Activated CD4-positive, alpha-beta T cell treated with anti-CD3 and anti-CD28 coated beads for 4 hours (primary cell): ENCODE results near the gene YWHAE.
A peak's percentile ranks its signal among the peaks of the same experiment; 100 is the strongest.
"Not testable (repeated sequence)": the region's sequence is repeated elsewhere in the genome, so short reads cannot be mapped to it uniquely, and the experiment has no call there.

Experiments used
- DNase-seq, 2 donors: peaks; one replicate each; pipeline ENCODE4 v3.0.0-alpha.2; 2020

The YWHAE gene

DNA sequence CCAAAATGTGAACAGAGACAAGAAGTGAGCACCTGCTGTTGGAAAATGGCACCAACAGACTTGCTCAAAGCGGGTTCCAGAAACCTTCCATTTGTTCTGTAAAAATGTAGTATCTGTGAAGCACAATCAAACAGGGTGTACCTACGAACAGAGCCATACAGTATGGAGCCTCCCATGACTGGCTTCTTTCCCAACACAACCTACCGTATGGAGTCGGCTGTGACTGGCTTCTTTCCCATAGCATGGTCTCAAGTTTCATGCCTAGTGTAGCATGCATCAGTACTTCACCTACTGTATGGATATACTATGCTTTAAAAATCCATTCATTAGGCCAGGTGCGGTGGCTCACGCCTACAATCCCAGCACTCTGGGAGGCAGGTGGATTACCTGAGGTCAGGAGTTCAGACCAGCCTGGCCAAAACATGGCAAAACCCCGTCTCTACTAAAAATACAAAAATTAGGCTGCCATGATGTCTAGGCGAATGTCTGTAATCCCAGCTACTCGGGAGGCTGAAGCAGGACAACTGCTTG is 26.2 kb downstream of the YWHAE start:
- DNase-seq, result no peak

DNA sequence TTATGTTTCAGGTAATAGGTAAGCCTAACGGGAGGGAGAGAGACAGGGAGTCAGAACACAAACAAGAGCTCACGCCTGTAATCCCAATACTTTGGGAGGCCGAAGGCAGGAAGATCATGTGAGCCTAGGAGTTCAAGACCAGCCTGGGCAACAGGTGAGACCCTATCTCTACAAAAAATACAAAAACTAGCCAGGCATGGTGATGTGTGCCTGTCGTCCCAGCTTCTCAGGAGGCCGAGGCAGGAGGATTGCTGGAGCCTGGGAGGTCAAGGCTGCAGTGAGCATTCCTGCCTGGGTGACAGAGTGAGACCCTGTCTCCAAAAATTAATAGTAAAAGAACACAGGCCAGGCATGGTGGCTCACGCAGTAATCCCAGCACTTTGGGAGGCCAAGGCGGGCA is 27.4 kb downstream of the YWHAE start:
- no peak for DNase-seq

DNA sequence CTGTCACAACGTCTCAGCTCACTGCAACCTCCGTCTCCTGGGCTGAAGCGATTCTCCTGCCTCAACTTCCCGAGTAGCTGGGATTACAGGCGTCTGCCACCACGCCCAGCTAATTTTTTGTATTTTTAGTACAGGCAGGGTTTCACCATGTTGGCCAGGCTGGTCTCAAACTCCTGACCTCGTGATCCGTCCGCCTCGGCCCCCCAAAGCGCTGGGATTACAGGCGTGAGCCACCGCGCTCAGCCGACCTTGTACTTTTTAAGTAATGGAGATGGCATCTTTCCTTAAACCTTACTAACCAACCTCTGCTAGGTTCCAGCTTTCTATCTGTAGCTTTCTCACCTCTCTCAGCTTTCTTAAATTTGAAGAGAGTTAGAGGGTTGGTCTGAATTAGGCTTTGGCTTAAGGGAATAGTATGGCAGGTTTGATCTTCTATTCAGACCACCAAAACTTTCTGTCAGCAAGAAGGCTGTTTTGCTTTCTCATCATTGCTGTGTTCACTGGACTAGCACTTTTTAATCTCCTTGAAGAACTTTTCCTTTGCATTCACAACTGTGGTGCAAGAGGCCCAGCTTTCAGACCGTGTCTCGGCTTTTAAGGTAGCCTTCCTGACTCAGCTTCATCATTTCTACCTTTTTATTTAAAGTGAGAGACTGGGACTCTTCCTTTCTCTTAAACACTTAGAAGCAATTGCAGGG is 28.0 kb downstream of the YWHAE start:
- DNase-seq, result no peak

GRCh38 chr17:1368588-1368987 is 31.4 kb downstream of the YWHAE start:
- DNase-seq, result no peak

DNA sequence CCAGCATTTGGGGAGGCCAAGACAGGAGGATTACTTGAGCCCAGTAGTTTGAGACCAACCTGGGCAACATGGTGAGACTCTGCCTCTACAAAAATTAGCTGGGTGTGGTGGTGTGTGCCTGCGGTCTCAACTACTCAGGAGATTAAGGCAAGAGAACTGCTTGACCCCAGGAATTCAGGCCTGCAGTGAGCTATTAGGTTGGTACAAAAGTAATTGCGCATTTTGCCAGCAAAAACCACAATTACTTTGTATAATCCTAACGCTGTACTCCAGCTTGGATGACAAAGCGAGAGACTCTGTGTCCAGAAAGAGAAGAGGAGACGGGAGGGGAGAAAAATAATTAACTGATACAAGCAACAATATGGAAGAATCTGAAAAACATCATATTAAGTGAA is 32.7 kb downstream of the YWHAE start:
- no peak for DNase-seq

DNA sequence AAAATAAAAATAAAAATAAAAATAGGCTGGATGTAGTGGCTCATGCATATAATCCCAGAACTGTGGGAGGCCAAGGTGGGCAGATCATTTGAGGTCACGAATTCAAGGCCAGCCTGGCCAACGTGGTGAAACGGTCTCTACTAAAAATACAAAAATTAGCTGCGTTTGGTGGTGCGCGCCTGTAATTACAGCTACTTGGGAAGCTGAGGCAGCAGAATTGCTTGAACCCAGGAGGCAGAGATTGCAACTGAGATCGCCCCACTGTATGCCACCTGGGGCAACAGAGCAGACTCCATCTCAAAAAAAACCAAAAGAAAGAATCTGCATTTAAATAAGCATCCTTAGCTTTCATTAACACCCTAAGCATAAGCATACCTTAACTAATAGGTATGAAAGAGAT is 33.8 kb downstream of the YWHAE start:
- no peak for DNase-seq

- DNase-seq, result peak; percentile 47 to 53
These were observed 34.5 kb downstream of the YWHAE start for GRCh38 chr17:1365445-1366039.

- DNase-seq, result no peak
These were observed 37.1 kb downstream of the YWHAE start for GRCh38 chr17:1362964-1363363.

- no peak for DNase-seq
These were observed 37.8 kb downstream of the YWHAE start for GRCh38 chr17:1362065-1362848.

GRCh38 chr17:1360975-1361374 is 39.0 kb downstream of the YWHAE start:
- DNase-seq, result peak in 1 of 2 donors; percentile 16

DNA sequence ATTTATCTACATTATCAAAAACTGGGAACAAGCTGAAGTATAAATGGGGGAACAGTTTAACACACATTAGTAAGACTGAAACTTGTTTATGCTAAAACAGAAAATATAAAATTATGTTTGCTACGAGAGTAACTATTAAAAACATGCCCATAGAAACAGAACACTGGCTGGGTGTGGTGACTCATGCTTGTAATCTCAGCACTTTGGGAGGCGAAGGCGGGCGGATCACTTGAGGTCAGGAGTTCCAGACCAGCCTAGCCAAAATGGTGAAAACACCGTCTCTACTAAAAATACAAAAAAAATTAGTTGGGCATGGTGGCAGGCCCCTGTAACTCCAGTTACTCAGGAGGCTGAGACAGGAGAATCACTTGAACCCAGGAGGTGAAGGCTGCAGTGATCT is 39.7 kb downstream of the YWHAE start:
- DNase-seq, result peak in 1 of 2 donors; percentile 16

GRCh38 chr17:1354030-1354429 is 46.0 kb downstream of the YWHAE start:
- no peak for DNase-seq

- not testable (repeated sequence) for DNase-seq
These were observed 47.5 kb downstream of the YWHAE start for GRCh38 chr17:1352530-1352929.

GRCh38 chr17:1351971-1352370 is 48.1 kb downstream of the YWHAE start:
- DNase-seq, result no peak

GRCh38 chr17:1351275-1351674 is 48.7 kb downstream of the YWHAE start:
- no peak for DNase-seq

DNA sequence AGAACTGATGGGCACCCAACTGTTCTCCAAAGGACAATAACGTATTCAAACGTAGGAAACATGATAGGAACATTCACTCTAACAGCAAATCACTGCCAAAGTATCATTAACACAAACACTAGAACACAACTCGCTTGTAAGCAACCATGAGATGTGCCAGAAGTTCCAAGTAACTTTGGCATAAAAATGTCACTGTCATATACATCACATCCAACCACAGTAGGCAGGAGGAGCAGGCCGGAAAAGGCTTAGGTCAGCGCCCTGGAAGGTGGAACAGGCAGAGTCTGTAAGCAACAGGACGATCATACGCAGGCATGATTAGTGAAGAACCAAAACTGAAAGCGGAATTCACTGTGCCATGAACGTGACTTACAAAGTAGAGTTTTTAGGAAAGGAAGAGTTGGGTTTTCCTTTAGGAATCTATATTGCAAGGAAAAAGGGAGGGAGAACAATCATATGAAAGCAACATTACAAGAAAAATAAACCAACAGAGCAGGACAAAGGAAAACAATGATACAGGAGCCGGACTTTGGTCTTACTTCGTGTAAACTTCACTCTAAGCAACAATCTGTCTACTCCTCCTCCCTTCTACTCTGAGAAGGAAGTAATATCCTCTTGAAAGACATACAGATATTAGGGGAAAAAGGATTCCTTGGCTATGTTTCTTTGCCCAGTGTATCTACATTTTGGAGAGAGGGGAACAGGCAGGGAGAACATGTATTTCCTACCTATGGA is 52.3 kb downstream of the YWHAE start:
- peak in 1 of 2 donors; percentile 19 for DNase-seq

DNA sequence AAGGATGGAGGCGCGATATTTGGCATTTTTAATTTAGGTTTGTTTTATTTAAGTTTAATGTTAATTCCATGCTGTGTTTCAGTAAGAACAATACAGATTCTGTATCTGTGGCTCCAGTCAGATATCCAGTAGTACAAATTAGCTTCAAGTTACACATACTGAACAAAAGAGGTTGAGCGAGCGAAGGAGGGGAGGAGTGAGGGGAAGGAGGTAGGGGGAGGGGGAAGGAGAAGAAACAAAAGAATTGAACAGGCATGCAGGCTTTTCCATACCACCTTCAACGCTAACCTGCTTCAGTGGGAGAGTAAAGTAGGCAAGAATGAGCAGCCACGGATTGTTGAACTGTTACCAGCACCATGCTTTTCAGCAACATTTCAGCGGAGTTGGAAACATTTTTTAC is 55.5 kb downstream of the YWHAE start:
- DNase-seq, result no peak

DNA sequence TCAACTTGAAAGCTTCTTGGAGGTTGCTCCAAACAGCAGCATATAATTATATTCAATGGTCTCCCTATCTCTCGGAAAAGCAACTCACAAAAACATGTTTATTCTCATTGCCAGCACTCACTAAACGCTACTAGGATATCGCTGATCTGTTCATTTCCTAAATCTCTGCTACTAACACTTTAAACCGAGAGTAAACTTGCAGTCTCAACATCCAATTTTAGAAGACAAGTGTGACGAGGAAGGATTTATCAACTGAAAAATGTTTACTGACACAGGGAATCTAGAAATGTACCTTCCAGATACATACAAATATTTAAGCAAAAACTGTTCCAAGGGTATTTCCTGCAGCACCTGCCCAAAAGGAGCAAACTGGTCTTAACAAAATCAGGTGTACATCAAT is 56.5 kb downstream of the YWHAE start:
- DNase-seq, result no peak

GRCh38 chr17:1340371-1340770 is 59.7 kb downstream of the YWHAE start:
- DNase-seq, result no peak

DNA sequence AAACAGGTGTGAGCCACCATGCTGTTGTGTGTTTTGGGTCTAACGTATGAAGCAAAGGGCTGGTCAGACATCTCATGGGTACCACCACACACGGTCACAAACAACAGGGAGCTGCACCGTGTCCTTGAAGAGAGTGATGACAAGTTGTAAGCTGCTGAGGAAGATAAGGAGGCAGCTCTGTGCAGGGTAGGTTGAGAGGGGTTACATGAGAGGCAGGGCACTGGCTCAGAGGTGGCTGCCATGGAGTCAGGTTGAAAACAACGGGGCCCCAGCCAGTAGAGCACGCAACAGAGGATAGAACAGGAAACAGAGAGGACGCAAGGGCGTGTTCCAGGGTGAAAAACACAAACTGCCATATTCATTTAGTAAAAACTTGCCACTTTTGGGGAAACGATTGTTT is 68.3 kb downstream of the YWHAE start:
- DNase-seq, result no peak

- DNase-seq, result no peak
These were observed 70.2 kb downstream of the YWHAE start for GRCh38 chr17:1329745-1330343.

DNA sequence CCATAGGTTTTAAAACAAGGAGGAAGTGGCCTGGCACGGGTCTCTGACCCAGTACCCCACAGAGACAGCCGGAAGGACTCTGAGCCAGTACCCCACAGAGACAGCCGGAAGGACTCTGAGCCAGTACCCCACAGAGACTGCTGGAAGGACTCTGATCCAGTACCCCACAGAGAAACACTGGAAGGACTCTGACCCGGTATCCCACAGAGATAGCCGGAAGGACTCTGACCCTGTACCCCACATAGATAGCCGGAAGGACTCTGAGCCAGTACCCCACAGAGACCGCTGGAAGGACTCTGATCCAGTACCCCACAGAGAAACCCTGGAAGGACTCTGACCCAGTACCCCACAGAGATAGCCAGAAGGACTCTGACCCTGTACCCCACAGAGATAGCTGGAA is 71.6 kb downstream of the YWHAE start:
- no peak for DNase-seq

DNA sequence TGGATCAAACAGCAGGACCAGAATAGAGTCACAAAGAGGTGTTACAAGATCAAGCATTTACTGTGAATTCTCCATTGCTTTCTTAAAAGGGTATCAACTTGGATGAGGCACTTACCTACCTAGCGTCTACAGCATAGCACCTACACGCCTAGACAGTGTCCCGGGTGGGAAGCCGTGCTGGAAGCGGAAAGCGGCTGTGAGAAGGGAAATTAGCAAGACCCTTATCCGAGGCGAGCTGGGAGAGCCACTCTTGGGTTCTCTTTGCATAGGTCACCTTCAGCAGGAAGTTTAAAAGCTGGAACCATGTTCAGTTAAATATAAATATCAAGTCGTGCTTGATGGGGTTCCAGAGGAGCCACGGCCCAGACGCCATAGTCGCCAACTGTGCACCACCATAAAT is 74.3 kb downstream of the YWHAE start:
- no peak for DNase-seq
